Left lung (tissue), 10 donors: Measurements from ENCODE around the gene ASIC2. TPM values are rescaled to one million over a fixed set of nuclear protein-coding genes. Genes with fewer than 3 reads are reported as not detected.

Source experiments
- ATAC-seq: fragments of 200-7000 bp; cut with Tn5 transposase; one replicate; pipeline ENCODE4 v1.9.1; 2020; ENCODE audit warnings: moderate library complexity
- DNase-seq, 4 donors: peaks; one replicate each; pipeline ENCODE4 v3.0.0-alpha.2; 2013 to 2020
- H3K27ac ChIP-seq, 2 donors: fragments of 200-600 bp; sonication (generic) in 1 of 2; one replicate each; pipeline versions ENCODE4 v1.5.0 to v1.8.0; 2020 to 2021
- H3K27me3 ChIP-seq, 2 donors: fragments of 200-600 bp; sonication (generic) in 1 of 2; one replicate each; pipeline versions ENCODE4 v1.5.0 to v1.8.0; 2020 to 2021
- H3K36me3 ChIP-seq, 2 donors: fragments of 200-600 bp; sonication (generic) in 1 of 2; one replicate each; pipeline versions ENCODE4 v1.5.0 to v1.8.0; 2020 to 2021
- H3K4me1 ChIP-seq, 2 donors: fragments of 200-600 bp; one replicate each; pipeline ENCODE4 v1.8.0; 2021
- H3K4me3 ChIP-seq, 2 donors: fragments of 200-600 bp; sonication (generic) in 1 of 2; one replicate each; pipeline versions ENCODE4 v1.5.0 to v1.8.0; 2020 to 2021; ENCODE audit warnings: mild to moderate bottlenecking in 1 of 2
- H3K9me3 ChIP-seq, 2 donors: fragments of 200-600 bp; sonication (generic) in 1 of 2; one replicate each; pipeline versions ENCODE4 v1.5.0 to v1.8.0; 2020 to 2021
- intact Hi-C, 2 donors: fragments of 100-400 bp; cut with DNase I; formaldehyde crosslinking; loops; one replicate each; pipeline versions ENCODE4 v1.11.2 to v1.14.2; 2022
- polyA plus RNA-seq, 6 donors: library from polyadenylated mRNA; unstranded; fragments of 120-200 nt; gene quantifications; one replicate each; pipeline ENCODE4 v1.2.1, GENCODE V29; 2013; ENCODE audit not compliant: insufficient read length in 6 of 6
- total RNA-seq, 2 donors: library from RNA; stranded (reverse); fragmentation: NEBNext Ultra II Directional; extraction: Animal tissue kit (Norgen Biotek cat#: 25700); gene quantifications; one replicate each; pipeline ENCODE4 v1.2.1, GENCODE V29; 2021
- TF ChIP-seq, protein P1 (sequence below), 2 donors: fragments of 200-600 bp; sonication (generic) in 1 of 2; IDR thresholded peaks; one replicate each; pipeline versions ENCODE4 v1.5.0 to v1.8.0; 2021; ENCODE audit warnings: antibody characterized with exemption in 2 of 2
- donor health status: DM: no; HTN: yes; CAD: no.
- donor health status: DM: no; HTN: no; CAD: no.

The ASIC2 gene
- total and polyA plus RNA-seq, 8 donors, result 0.08 to 0.59 (median 0.46) TPM

DNA sequence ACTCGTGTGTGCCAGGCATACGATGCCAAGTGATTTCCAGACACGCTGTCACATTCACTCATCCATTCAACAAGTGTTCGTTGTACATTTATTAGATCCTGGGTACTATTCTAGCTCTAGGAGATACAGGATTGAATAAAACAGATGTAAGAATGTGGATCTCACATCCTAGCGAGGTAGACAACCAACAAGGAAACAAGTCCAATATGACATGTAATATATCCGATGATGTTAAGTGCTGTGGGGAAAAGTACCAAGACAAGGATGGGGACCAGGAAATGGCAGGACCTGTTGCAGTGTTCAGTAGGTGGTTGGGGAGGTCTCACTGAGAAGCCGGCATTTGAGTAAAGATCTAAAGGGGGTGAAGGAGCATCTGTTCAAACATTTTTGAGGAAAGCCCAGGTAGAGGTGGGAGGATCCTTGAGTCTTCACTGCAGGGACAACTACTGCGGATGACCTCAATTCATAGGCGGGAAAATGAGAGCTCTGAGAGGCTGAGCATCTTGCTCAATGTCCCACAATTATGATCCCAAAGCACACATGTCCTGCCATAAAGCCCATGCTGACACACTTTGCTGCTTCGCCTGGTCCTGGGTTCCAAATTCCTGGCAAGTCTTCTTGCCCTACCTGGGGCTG, 129.4 kb downstream of the ASIC2 start:
- intact Hi-C loops, result no loop called here
- H3K27ac ChIP-seq, result no peak overlapping the region

DNA sequence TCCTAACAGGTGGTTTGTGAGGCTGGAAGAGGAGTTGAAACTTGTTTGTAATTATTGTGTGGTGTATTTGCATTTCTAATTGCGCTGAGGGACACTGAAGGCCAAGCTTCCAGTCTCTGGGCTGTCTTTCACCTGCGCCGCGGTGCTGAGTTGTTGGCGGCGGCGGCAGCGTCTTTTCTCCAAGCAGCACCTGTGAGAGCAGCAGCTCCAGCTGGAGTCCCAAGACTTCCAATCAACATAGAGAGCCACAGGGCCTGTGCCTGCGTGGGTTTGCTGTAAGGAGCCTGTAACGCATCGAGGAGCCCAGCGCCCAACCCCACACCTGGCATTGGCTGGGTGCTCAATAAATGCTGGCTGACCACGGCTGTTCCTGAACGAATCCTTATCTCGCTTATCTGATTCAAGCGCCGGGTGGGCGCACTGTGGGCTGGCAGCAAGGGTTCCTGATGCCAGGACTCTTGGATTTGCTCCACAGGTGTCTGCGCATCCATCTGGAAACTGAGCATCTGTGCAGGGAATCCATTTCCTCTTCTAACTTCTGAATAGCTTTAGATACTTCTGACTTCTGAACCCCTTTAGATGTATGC, 138.1 kb downstream of the ASIC2 start:
- no peaks in the 10 kb centered on the region for H3K4me1 ChIP-seq
- H3K27me3 ChIP-seq, result peaks cover 0 to 39% of the 10 kb centered on the region in 2 donors
- intact Hi-C loops, result no loop called here
- no peaks in the 10 kb centered on the region for H3K36me3 ChIP-seq
- ATAC-seq, result no peak
- H3K27ac ChIP-seq, result no peak overlapping the region
- H3K4me3 ChIP-seq, result no peak overlapping the region
- H3K9me3 ChIP-seq, result no peaks in the 10 kb centered on the region
- no peak for DNase-seq
- TF ChIP-seq, protein P1, sequence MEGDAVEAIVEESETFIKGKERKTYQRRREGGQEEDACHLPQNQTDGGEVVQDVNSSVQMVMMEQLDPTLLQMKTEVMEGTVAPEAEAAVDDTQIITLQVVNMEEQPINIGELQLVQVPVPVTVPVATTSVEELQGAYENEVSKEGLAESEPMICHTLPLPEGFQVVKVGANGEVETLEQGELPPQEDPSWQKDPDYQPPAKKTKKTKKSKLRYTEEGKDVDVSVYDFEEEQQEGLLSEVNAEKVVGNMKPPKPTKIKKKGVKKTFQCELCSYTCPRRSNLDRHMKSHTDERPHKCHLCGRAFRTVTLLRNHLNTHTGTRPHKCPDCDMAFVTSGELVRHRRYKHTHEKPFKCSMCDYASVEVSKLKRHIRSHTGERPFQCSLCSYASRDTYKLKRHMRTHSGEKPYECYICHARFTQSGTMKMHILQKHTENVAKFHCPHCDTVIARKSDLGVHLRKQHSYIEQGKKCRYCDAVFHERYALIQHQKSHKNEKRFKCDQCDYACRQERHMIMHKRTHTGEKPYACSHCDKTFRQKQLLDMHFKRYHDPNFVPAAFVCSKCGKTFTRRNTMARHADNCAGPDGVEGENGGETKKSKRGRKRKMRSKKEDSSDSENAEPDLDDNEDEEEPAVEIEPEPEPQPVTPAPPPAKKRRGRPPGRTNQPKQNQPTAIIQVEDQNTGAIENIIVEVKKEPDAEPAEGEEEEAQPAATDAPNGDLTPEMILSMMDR (IDR thresholded peaks at IDR 0.05), result no peak

More for the DNA sequence above, 129.4 kb downstream of the ASIC2 start:
- Histone ChIP-seq H3K9me3 (no peaks in the 10 kb centered on the region), H3K27me3 (peaks cover 0 to 16% of the 10 kb centered on the region in 2 donors), H3K4me1 (no peaks in the 10 kb centered on the region), H3K4me3 (no peak overlapping the region), H3K36me3 (no peaks in the 10 kb centered on the region)
- TF ChIP-seq, protein P1 (IDR thresholded peaks at IDR 0.05), result no peak
- ATAC-seq (no peak), DNase-seq (no peak)

DNA sequence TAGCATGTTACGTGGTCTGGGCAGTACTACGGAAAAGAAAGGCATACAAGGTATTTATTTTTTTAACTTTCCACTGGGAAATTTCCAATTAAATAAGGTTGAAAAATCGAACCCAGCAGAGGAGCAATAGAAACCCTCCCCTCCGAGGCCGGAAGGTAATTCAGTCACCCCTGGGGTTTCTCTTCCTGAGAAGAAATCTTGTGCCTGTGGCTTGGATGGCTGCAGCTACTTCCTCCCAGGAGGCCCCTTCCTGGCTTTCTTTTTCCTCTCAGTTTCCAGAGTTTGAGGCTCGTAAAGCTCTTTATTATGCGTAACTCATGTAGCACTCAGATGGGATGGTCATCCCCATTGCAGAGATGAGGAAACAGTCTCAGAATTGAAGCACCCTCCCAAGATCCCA, 140.3 kb downstream of the ASIC2 start:
- Histone ChIP-seq H3K27ac (no peak overlapping the region), H3K4me3 (no peak overlapping the region), H3K9me3 (no peaks in the 10 kb centered on the region), H3K36me3 (no peaks in the 10 kb centered on the region), H3K27me3 (peaks cover 0 to 27% of the 10 kb centered on the region in 2 donors), H3K4me1 (no peaks in the 10 kb centered on the region)
- TF ChIP-seq, protein P1 (IDR thresholded peaks at IDR 0.05), result no peak
- no peak for ATAC-seq
- no peak for DNase-seq
- intact Hi-C loops, result no loop called here

DNA sequence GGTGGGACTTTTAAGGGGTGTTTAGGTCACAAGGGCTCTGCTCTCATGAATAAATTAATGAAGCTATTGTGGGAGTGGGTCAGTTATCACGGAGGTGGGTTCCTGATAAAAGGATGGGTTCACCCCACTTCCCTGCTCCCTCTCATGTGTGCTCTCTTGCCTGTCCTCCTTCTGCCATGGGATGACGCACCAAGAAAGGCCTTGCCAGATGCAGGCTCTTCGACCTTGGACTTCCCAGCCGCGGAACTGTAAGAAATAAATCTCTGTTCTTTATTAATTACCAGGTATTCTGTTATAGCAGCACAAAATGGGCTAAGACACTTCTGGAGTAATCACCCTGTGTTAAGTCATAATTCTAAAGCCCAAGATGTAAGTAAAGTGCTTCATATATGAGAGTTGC, 141.5 kb downstream of the ASIC2 start:
- H3K9me3 ChIP-seq, result no peaks in the 10 kb centered on the region
- TF ChIP-seq, protein P1 (IDR thresholded peaks at IDR 0.05), result no peak
- H3K4me3 ChIP-seq, result no peak overlapping the region
- no peaks in the 10 kb centered on the region for H3K4me1 ChIP-seq
- DNase-seq (no peak), ATAC-seq (no peak)
- intact Hi-C loops, result no loop called here
- H3K36me3 ChIP-seq, result no peaks in the 10 kb centered on the region
- H3K27me3 ChIP-seq, result peaks cover 0 to 23% of the 10 kb centered on the region in 2 donors
- no peak overlapping the region for H3K27ac ChIP-seq

DNA sequence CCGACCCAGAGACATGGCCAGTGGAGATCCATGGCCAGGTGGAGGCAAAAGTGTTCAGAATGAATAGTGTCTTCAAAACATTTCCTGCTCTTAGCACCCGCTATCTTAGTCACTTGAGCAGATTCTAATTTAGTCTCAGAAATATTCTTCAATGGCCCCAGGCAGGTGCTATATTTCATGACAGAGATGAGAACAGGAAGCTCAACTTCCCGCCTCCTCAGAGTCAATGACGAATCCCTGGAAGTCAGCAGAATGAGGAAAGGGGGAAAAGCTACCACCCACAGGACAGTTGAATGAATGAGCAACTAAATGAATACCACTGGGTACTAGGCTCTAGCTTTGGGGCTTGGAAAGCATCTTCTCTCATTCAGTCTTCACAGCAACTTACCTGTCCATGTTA, 147.2 kb downstream of the ASIC2 start:
- no peaks in the 10 kb centered on the region for H3K4me1 ChIP-seq
- H3K27ac ChIP-seq, result no peak overlapping the region
- DNase-seq (no peak), ATAC-seq (no peak)
- H3K4me3 ChIP-seq, result no peak overlapping the region
- intact Hi-C loops, result no loop called here
- peaks cover 0 to 3% of the 10 kb centered on the region in 2 donors for H3K27me3 ChIP-seq
- H3K9me3 ChIP-seq, result no peaks in the 10 kb centered on the region
- TF ChIP-seq, protein P1 (IDR thresholded peaks at IDR 0.05), result no peak
- H3K36me3 ChIP-seq, result no peaks in the 10 kb centered on the region
